Left colon (tissue), 2 donors: Measurements from ENCODE around the gene MS4A3. TPM values are rescaled to one million over a fixed set of nuclear protein-coding genes. Genes with fewer than 3 reads are reported as not detected.
"Not testable (repeated sequence)": the region's sequence is repeated elsewhere in the genome, so short reads cannot be mapped to it uniquely, and the experiment has no call there.

ENCODE experiments used
- ATAC-seq: fragments of 200-7000 bp; cut with Tn5 transposase; one replicate; pipeline ENCODE4 v1.9.1; 2020; ENCODE audit warnings: mild to moderate bottlenecking, moderate library complexity
- DNase-seq, 2 donors: peaks; one replicate each; pipeline ENCODE4 v3.0.0-alpha.2; 2020
- intact Hi-C, 2 donors: fragments of 100-400 bp; cut with DNase I in 1 of 2; cut with micrococcal nuclease in 1 of 2; formaldehyde crosslinking; loops; one replicate each; pipeline versions ENCODE4 v1.11.2 to v1.14.0; 2022; cut with DNase I, micrococcal nuclease
- total RNA-seq, 2 donors: library from RNA; stranded (reverse); fragmentation: NEBNext Ultra II Directional; extraction: Animal tissue kit (Norgen Biotek cat#: 25700); gene quantifications; one replicate each; pipeline ENCODE4 v1.2.1, GENCODE V29; 2021
- donor health status: DM: no; HTN: no; CAD: no.
- donor health status: DM: yes; HTN: yes; CAD: no.

MS4A3 gene
- total RNA-seq, 2 donors from 2014 or later = not detected

GRCh38 chr11:60085909-60086308, 29.4 kb downstream of the MS4A3 start:
- intact Hi-C loops = no loop called here

GRCh38 chr11:60087239-60087638, 30.8 kb downstream of the MS4A3 start:
- intact Hi-C loops = no loop called here
- DNase-seq (no peak), ATAC-seq (no peak)

More at GRCh38 chr11:60085909-60086308, 29.4 kb downstream of the MS4A3 start:
- no peak for DNase-seq
- ATAC-seq = no peak

GRCh38 chr11:60088364-60088763, 31.9 kb downstream of the MS4A3 start, which contains the start of gene MS4A2:
Gene MS4A2, plus strand, starts transcription at chr11:60088664. Its CDS starts 102 bp downstream, at chr11:60088766.
- DNase-seq = no peak
- intact Hi-C loops = no loop called here
- ATAC-seq = no peak

GRCh38 chr11:60095477-60096120, 39.1 kb downstream of the MS4A3 start:
- intact Hi-C loops = no loop called here
- ATAC-seq (no peak), DNase-seq (no peak)

- intact Hi-C loops = no loop called here
- ATAC-seq (no peak), DNase-seq (no peak)
Measured at GRCh38 chr11:60097189-60097588, 40.7 kb downstream of the MS4A3 start.

GRCh38 chr11:60098508-60098907, 42.0 kb downstream of the MS4A3 start:
- DNase-seq = no peak
- intact Hi-C loops = no loop called here
- ATAC-seq = peak; percentile 92

- no peak for ATAC-seq
- DNase-seq = no peak
- intact Hi-C loops = no loop called here
Measured at GRCh38 chr11:60100516-60100915, 44.1 kb downstream of the MS4A3 start.

- intact Hi-C loops, DNase-seq, ATAC-seq: not testable (repeated sequence)
Measured at GRCh38 chr11:60101368-60101767, 44.9 kb downstream of the MS4A3 start.

- ATAC-seq, intact Hi-C loops, DNase-seq: not testable (repeated sequence)
Measured at GRCh38 chr11:60104471-60105115, 48.1 kb downstream of the MS4A3 start.

- ATAC-seq (peak; percentile 91), DNase-seq (peak; percentile 30 to 33)
- intact Hi-C loops = not testable (repeated sequence)
Measured at GRCh38 chr11:60108631-60109030, 52.2 kb downstream of the MS4A3 start.

- ATAC-seq = no peak
- intact Hi-C loops = no loop called here
- DNase-seq = no peak
Measured at GRCh38 chr11:60111793-60112192, 55.3 kb downstream of the MS4A3 start.

- ATAC-seq = no peak
- intact Hi-C loops = no loop called here
Measured at GRCh38 chr11:60116996-60117790, 60.7 kb downstream of the MS4A3 start.

GRCh38 chr11:60118338-60118737, 61.9 kb downstream of the MS4A3 start:
- intact Hi-C loops = no loop called here
- DNase-seq = no peak
- ATAC-seq = no peak

More at GRCh38 chr11:60116996-60117790, 60.7 kb downstream of the MS4A3 start:
- no peak for DNase-seq

GRCh38 chr11:60119710-60120109, 63.2 kb downstream of the MS4A3 start:
- no peak for DNase-seq
- intact Hi-C loops = no loop called here
- ATAC-seq = no peak

Other genes with a start within 250 kb of the MS4A3 start
- gene MRPL16, start 245.9 kb upstream of the MS4A3 start, total RNA-seq = 10 to 100 TPM; 48.5 to 52.3 TPM
- gene CBLIF, start 211.2 kb upstream of the MS4A3 start, total RNA-seq = under 1 TPM in 1 of 2 donors, not detected in 1; 0.31 TPM
- gene TCN1, start 190.2 kb upstream of the MS4A3 start, total RNA-seq = not detected
- gene OOSP3, start 177.9 kb upstream of the MS4A3 start, total RNA-seq = under 1 TPM in 1 of 2 donors, not detected in 1; 0.46 TPM
- under 1 TPM in 1 of 2 donors, not detected in 1; 0.37 TPM for gene OOSP1, start 118.2 kb upstream of the MS4A3 start, total RNA-seq
- not detected for gene OOSP4A, start 92.6 kb upstream of the MS4A3 start, total RNA-seq
- not detected for gene OOSP4B, start 39.5 kb upstream of the MS4A3 start, total RNA-seq
- not detected for gene OOSP2, start 16.3 kb upstream of the MS4A3 start, total RNA-seq
- 1 to 10 TPM in 1 of 2 donors, under 1 TPM in 1; 0.55 to 2.9 TPM for gene MS4A2, start 32.0 kb downstream of the MS4A3 start, total RNA-seq
- gene MS4A6A, start 126.4 kb downstream of the MS4A3 start, total RNA-seq = 10 to 100 TPM; 20.2 to 57.3 TPM
- 1 to 10 TPM; 1.1 to 3.0 TPM for gene MS4A4E, start 186.5 kb downstream of the MS4A3 start, total RNA-seq
- gene MS4A4A, start 224.0 kb downstream of the MS4A3 start, total RNA-seq = 10 to 100 TPM in 1 of 2 donors, 1 to 10 TPM in 1; 7.6 to 16.8 TPM